Measurements from ENCODE around the gene SESN2. TPM values are rescaled to one million over a fixed set of nuclear protein-coding genes. Genes with fewer than 3 reads are reported as not detected.

SESN2 gene
- total and polyA plus RNA-seq, 4 experiments from 2014 or later = 3.5 to 7.6 (median 6.1) TPM

DNA sequence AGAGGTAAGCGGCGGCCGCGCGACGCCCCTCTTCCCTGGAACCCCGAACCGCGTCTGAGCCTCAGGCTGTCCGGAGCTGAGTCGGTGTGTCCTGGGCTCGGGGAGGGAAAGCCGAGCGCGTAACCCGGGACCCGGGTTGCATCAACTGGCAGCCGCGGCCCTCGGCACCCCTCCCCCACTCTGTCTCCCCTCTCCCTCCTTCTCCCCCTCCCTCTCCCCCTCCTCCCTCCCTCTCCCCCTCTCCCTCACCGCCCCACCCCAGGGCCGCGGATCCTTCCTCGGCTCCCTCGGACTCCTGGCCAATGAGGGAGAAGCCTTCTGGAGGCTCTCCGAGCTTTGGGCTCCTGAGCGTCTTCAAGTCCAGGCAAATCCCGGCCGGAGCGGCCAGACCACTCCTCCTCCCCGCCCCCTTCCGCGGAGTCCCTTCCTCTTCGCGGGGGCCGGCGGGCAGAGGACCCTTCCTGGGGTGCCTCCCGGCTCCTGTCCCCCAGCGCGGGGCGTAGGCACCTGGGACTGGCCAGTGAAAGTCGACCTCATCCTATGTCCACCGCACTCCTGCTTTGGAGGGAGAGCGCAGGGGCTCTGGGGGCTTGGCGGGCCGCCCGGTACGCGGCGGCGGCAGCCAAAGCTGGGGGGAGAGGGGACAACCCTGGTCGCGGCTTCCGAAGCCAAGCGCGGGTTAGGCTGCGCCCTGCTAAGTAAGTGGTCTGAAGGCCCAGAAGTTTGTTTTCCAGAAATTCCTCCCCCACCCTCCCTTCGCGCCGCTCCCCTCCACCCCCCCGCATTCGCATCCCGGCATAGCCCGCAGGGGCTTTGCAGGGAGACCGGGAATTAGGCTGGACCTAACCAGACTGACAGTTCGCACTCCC is 850 bp downstream of the SESN2 start:
- POLR2A ChIA-PET (ENCODE audit: partially characterized antibody) = interaction anchor here (0.5 to 14.4 kb wide), 15 partner anchors 10 to 667 kb away, joined by 3 to 179 read pairs (median 3); partner anchors contain the start of genes ATP5IF1, EYA3, MED18 and PHACTR4
- intact Hi-C loops (cut with micrococcal nuclease) = loop anchor here (1.0 kb wide), 4 partner anchors 12 to 321 kb away; partner anchors contain the start of gene DNAJC8
- peak overlapping the region; percentile 64 to 88 (median 82) for H3K4me3 Mint-ChIP-seq

DNA sequence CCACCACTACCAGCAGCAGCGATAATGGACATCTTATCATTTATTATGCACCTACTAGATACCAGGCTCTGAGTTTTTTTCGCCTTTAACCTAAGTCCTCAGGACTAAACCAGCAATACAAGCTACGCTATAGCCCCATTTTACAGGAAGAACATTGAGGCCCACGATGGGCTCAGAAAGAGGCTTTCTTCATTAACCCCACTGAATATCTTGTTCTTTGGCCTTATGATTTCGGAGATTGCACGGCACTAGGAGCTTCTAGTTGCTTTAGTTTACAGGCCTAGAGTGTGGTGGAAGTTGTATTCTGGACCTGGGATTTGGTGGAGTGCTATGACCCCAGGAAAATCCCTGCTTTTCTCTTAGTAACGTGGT is 1.5 kb downstream of the SESN2 start:
- Mint-ChIP-seq H3K4me1 (peaks cover 27 to 55% (median 41%) of the 10 kb centered on the region in 4 donors), H3K27me3 (no peaks in the 10 kb centered on the region), H3K4me3 (peak overlapping the region; percentile 64 to 84 (median 76)), H3K36me3 (no peaks in the 10 kb centered on the region), H3K27ac (peak overlapping the region in 6 of 7 donors; percentile 25 to 80 (median 62)), H3K9me3 (peaks cover 0 to 2% (median 0%) of the 10 kb centered on the region in 8 donors)
- H3K27ac ChIP-seq (ENCODE audit: low read depth, low read length) = no peak overlapping the region
- no peaks in the 10 kb centered on the region for H3K27me3 ChIP-seq (ENCODE audit: insufficient read depth, low read length)
- H3K36me3 ChIP-seq (ENCODE audit: insufficient read depth, low read length) = no peaks in the 10 kb centered on the region
- POLR2A ChIA-PET (ENCODE audit: partially characterized antibody) = interaction anchor here (1.0 to 14.4 kb wide), 5 partner anchors 15 to 172 kb away, joined by 3 to 179 read pairs (median 24); partner anchors contain the start of genes ATP5IF1, EYA3 and MED18
- DNase-seq = no peak
- intact Hi-C loops (cut with micrococcal nuclease) = no loop called here
- H3K4me3 ChIP-seq (ENCODE audit: low read length in 2 of 2) = peak overlapping the region; percentile 30 to 82
- H3K4me1 ChIP-seq (ENCODE audit: insufficient read depth, low read length) = peaks cover 52% of the 10 kb centered on the region
- no peaks in the 10 kb centered on the region for H3K9me3 ChIP-seq (ENCODE audit: control insufficient read depth in 1 of 2, low read length in 2 of 2)
- CTCF ChIA-PET (ENCODE audit: partially characterized antibody) = interaction anchor here (1.1 to 5.0 kb wide), 2 partner anchors 13 to 153 kb away, joined by 3 to 45 read pairs; no protein-coding TSS in a partner anchor

More for the DNA sequence above, 850 bp downstream of the SESN2 start:
- Mint-ChIP-seq H3K36me3 (no peaks in the 10 kb centered on the region), H3K9me3 (no peaks in the 10 kb centered on the region), H3K4me1 (peaks cover 27 to 57% (median 43%) of the 10 kb centered on the region in 4 donors), H3K27ac (peak overlapping the region in 6 of 7 donors; percentile 25 to 80 (median 62)), H3K27me3 (no peaks in the 10 kb centered on the region)
- no peaks in the 10 kb centered on the region for H3K27me3 ChIP-seq (ENCODE audit: insufficient read depth, low read length)
- DNase-seq = peak in 1 of 5 donors; percentile 43
- peak overlapping the region; percentile 69 to 82 for H3K4me3 ChIP-seq (ENCODE audit: low read length in 2 of 2)
- H3K9me3 ChIP-seq (ENCODE audit: control insufficient read depth in 1 of 2, low read length in 2 of 2) = no peaks in the 10 kb centered on the region
- no peaks in the 10 kb centered on the region for H3K36me3 ChIP-seq (ENCODE audit: insufficient read depth, low read length)
- peak overlapping the region; percentile 67 for H3K27ac ChIP-seq (ENCODE audit: low read depth, low read length)
- CTCF ChIA-PET (ENCODE audit: partially characterized antibody) = interaction anchor here (1.1 to 5.0 kb wide), 2 partner anchors 12 to 153 kb away, joined by 3 to 45 read pairs; no protein-coding TSS in a partner anchor
- peaks cover 58% of the 10 kb centered on the region for H3K4me1 ChIP-seq (ENCODE audit: insufficient read depth, low read length)

DNA sequence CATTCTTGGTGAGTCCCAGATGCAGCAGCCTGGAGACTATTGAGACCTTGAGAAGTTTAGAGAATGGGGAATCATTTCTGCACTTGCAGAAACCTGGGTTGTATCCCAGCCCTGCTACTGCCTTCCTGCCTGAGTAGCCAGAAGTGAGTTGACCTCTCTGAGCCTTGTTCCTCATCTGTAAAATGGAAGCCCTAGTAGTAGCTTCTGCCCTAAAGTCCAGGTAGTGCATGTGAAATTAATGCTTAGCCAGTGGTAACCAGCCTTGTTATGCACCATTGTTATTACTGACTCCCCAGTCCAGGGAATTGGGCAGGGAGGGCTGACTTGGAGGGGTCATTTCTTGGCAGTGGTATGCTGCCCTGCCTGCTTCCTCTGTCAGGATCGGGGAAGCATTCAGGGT is 5.6 kb downstream of the SESN2 start:
- no peak for DNase-seq
- Histone ChIP-seq H3K9me3 (ENCODE audit: control insufficient read depth in 1 of 2, low read length in 2 of 2) (no peaks in the 10 kb centered on the region), H3K36me3 (ENCODE audit: insufficient read depth, low read length) (peaks cover 3% of the 10 kb centered on the region), H3K27me3 (ENCODE audit: insufficient read depth, low read length) (no peaks in the 10 kb centered on the region), H3K4me3 (ENCODE audit: low read length in 2 of 2) (no peak overlapping the region), H3K4me1 (ENCODE audit: insufficient read depth, low read length) (peaks cover 18% of the 10 kb centered on the region), H3K27ac (ENCODE audit: low read depth, low read length) (no peak overlapping the region)
- Mint-ChIP-seq H3K4me1 (peaks cover 15 to 31% (median 21%) of the 10 kb centered on the region in 4 donors), H3K9me3 (peaks cover 0 to 2% (median 0%) of the 10 kb centered on the region in 8 donors), H3K4me3 (no peak overlapping the region), H3K36me3 (peaks cover 0 to 4% of the 10 kb centered on the region in 2 donors), H3K27ac (peak overlapping the region in 1 of 7 donors; percentile 19), H3K27me3 (no peaks in the 10 kb centered on the region)
- intact Hi-C loops (cut with micrococcal nuclease) = no loop called here
- ChIA-PET POLR2A (ENCODE audit: partially characterized antibody) (interaction anchor here (1.5 to 14.4 kb wide), 2 partner anchors 9 to 19 kb away, joined by 5 to 179 read pairs; no protein-coding TSS in a partner anchor), CTCF (ENCODE audit: partially characterized antibody) (no interaction called here)

DNA sequence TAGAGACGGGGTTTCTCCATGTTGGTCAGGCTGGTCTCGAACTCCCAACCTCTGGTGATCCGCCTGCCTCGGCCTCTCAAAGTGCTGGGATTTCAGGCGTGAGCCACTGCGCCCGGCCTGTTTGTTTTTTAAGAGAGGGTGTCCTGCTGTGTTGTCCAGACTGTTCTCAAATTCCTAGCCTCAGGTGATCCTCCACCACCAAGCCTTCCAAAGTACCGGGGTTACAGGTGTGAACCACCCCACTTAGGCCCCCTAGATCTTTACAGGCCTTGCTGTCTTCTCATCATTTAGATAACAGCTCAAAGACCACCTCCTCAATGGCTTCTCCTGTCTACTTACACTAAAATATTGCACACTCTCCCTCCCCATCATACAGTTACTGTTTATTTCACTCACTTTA is 6.3 kb downstream of the SESN2 start:
- intact Hi-C loops (cut with micrococcal nuclease) = no loop called here
- H3K27ac Mint-ChIP-seq = peak overlapping the region in 2 of 7 donors; percentile 14 to 47
- CTCF ChIA-PET (ENCODE audit: partially characterized antibody) = interaction anchor here (1.4 to 2.0 kb wide), 2 partner anchors 13 to 17 kb away, joined by 3 to 7 read pairs; no protein-coding TSS in a partner anchor

DNA sequence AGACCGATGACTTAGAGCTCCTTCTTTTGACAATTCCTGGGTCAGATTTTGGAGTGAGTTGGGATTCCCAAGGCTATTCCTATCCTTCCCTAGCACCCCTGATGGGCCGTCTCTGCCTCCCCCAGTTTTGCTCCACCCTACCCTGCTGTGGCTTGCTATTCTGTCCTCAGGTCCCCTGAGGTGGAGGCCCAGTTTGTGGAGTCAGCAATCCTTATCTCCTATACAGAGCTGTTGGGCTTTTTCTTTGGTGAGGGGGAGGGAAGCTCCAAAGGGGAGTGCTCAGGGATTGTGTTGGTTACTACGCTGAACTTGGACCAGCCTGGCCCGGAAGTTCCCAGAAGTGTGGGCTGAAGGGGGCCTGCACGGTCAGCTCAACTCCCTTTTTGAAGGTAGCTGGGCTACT is 7.6 kb downstream of the SESN2 start:
- H3K4me1 Mint-ChIP-seq = peaks cover 5 to 20% (median 12%) of the 10 kb centered on the region in 4 donors
- peaks cover 0 to 2% (median 0%) of the 10 kb centered on the region in 8 donors for H3K9me3 Mint-ChIP-seq
- peaks cover 3 to 12% of the 10 kb centered on the region in 2 donors for H3K36me3 Mint-ChIP-seq
- H3K27ac ChIP-seq (ENCODE audit: low read depth, low read length) = no peak overlapping the region
- peaks cover 4% of the 10 kb centered on the region for H3K4me1 ChIP-seq (ENCODE audit: insufficient read depth, low read length)
- no peaks in the 10 kb centered on the region for H3K27me3 ChIP-seq (ENCODE audit: insufficient read depth, low read length)
- DNase-seq = no peak
- H3K9me3 ChIP-seq (ENCODE audit: control insufficient read depth in 1 of 2, low read length in 2 of 2) = no peaks in the 10 kb centered on the region
- ChIA-PET CTCF (ENCODE audit: partially characterized antibody) (interaction anchor here (1.4 to 2.0 kb wide), 2 partner anchors 15 to 18 kb away, joined by 3 to 7 read pairs; no protein-coding TSS in a partner anchor), POLR2A (ENCODE audit: partially characterized antibody) (interaction anchor here (0.8 to 14.4 kb wide), 3 partner anchors 11 to 35 kb away, joined by 3 to 179 read pairs (median 3); no protein-coding TSS in a partner anchor)
- no peak overlapping the region for H3K4me3 ChIP-seq (ENCODE audit: low read length in 2 of 2)
- intact Hi-C loops (cut with micrococcal nuclease) = no loop called here
- no peak overlapping the region for H3K4me3 Mint-ChIP-seq
- no peaks in the 10 kb centered on the region for H3K27me3 Mint-ChIP-seq
- H3K36me3 ChIP-seq (ENCODE audit: insufficient read depth, low read length) = peaks cover 7% of the 10 kb centered on the region
- H3K27ac Mint-ChIP-seq = peak overlapping the region in 1 of 7 donors; percentile 84

More for the DNA sequence above, 6.3 kb downstream of the SESN2 start:
- Mint-ChIP-seq H3K9me3 (peaks cover 0 to 2% (median 0%) of the 10 kb centered on the region in 8 donors), H3K4me1 (peaks cover 15 to 30% (median 21%) of the 10 kb centered on the region in 4 donors), H3K36me3 (peaks cover 0 to 5% of the 10 kb centered on the region in 2 donors), H3K27me3 (no peaks in the 10 kb centered on the region), H3K4me3 (no peak overlapping the region)
- no peak for DNase-seq
- peaks cover 16% of the 10 kb centered on the region for H3K4me1 ChIP-seq (ENCODE audit: insufficient read depth, low read length)
- H3K9me3 ChIP-seq (ENCODE audit: control insufficient read depth in 1 of 2, low read length in 2 of 2) = no peaks in the 10 kb centered on the region
- H3K27ac ChIP-seq (ENCODE audit: low read depth, low read length) = no peak overlapping the region
- POLR2A ChIA-PET (ENCODE audit: partially characterized antibody) = interaction anchor here (1.5 to 14.4 kb wide), 2 partner anchors 9 to 19 kb away, joined by 5 to 179 read pairs; no protein-coding TSS in a partner anchor
- H3K4me3 ChIP-seq (ENCODE audit: low read length in 2 of 2) = no peak overlapping the region
- H3K36me3 ChIP-seq (ENCODE audit: insufficient read depth, low read length) = peaks cover 3% of the 10 kb centered on the region
- no peaks in the 10 kb centered on the region for H3K27me3 ChIP-seq (ENCODE audit: insufficient read depth, low read length)

DNA sequence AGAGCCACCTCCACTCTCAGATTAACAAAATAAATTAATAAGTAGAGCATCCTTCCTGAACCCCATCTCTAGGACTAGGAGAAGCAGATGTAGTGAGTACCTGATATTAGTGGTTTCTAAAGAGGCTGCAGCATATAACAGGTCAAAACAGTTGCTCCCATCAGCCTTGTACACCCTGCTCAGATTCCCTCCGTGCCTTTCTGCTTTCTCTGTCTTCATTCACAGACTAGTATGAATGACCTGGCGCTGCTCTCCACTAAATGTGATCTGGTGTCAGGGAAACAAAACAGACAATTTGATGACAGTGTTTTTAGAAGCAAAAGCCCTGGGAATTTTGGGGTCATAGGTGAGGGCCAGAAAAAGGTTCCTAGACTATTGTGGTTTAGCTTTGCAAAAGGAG is 8.3 kb downstream of the SESN2 start:
- POLR2A ChIA-PET (ENCODE audit: partially characterized antibody) = no interaction called here
- no peaks in the 10 kb centered on the region for H3K27me3 ChIP-seq (ENCODE audit: insufficient read depth, low read length)
- Mint-ChIP-seq H3K27ac (peak overlapping the region in 4 of 7 donors; percentile 2 to 28 (median 14)), H3K9me3 (peaks cover 0 to 2% (median 0%) of the 10 kb centered on the region in 8 donors), H3K36me3 (peaks cover 3 to 12% of the 10 kb centered on the region in 2 donors), H3K27me3 (no peaks in the 10 kb centered on the region), H3K4me1 (peaks cover 5 to 20% (median 12%) of the 10 kb centered on the region in 4 donors), H3K4me3 (peak overlapping the region in 1 of 8 donors; percentile 66)
- H3K4me1 ChIP-seq (ENCODE audit: insufficient read depth, low read length) = no peaks in the 10 kb centered on the region
- intact Hi-C loops (cut with micrococcal nuclease) = no loop called here
- CTCF ChIA-PET (ENCODE audit: partially characterized antibody) = interaction anchor here (2.0 kb wide), 1 partner anchor 19 kb away, joined by 7 read pairs; no protein-coding TSS in a partner anchor
- H3K27ac ChIP-seq (ENCODE audit: low read depth, low read length) = no peak overlapping the region
- no peak for DNase-seq
- no peak overlapping the region for H3K4me3 ChIP-seq (ENCODE audit: low read length in 2 of 2)
- H3K9me3 ChIP-seq (ENCODE audit: control insufficient read depth in 1 of 2, low read length in 2 of 2) = no peaks in the 10 kb centered on the region
- peaks cover 10% of the 10 kb centered on the region for H3K36me3 ChIP-seq (ENCODE audit: insufficient read depth, low read length)
